Measurements from ENCODE around the gene COASY.

DNA sequence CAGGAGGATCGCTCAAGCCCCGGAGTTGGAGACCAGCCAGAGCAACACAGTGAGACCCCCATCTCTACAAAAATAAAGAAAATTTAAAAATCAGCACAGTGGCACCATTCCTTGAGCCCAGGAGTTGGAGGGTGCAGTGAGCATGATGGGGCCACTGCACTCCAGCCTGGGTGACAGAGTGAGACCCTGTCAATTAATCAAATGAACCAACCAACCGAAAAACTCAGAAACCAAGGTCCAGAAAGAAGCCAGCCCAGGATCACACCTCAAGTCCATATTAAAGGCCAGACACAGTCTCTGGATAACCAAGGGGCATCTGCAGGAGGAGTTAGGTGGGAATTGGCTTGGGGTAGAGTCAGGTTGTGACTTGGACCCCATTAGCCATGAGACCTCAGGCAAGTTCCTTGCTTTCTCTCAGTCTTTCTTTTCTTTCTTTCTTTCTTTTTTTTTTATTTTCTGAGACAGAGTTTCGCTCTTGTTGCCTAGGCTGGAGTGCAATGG is 6.8 kb upstream of the COASY start:
- no peak for TF ChIP-seq EZH2 (IDR thresholded peaks at IDR 0.05; ENCODE audit: borderline replicate concordance, low read length)
- TF ChIP-seq, protein P1, sequence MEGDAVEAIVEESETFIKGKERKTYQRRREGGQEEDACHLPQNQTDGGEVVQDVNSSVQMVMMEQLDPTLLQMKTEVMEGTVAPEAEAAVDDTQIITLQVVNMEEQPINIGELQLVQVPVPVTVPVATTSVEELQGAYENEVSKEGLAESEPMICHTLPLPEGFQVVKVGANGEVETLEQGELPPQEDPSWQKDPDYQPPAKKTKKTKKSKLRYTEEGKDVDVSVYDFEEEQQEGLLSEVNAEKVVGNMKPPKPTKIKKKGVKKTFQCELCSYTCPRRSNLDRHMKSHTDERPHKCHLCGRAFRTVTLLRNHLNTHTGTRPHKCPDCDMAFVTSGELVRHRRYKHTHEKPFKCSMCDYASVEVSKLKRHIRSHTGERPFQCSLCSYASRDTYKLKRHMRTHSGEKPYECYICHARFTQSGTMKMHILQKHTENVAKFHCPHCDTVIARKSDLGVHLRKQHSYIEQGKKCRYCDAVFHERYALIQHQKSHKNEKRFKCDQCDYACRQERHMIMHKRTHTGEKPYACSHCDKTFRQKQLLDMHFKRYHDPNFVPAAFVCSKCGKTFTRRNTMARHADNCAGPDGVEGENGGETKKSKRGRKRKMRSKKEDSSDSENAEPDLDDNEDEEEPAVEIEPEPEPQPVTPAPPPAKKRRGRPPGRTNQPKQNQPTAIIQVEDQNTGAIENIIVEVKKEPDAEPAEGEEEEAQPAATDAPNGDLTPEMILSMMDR (IDR thresholded peaks at IDR 0.05; ENCODE audit: low read length), result no peak

Data from OCI-LY1 (cell line).